ENCODE data around the gene HOXA9. TPM values are rescaled to one million over a fixed set of nuclear protein-coding genes. Genes with fewer than 3 reads are reported as not detected.
A peak's percentile ranks its signal among the peaks of the same experiment; 100 is the strongest.

The HOXA9 gene
- total RNA-seq, 4 donors from 2014 or later: 0.54 to 0.89 TPM; not detected in 2

DNA sequence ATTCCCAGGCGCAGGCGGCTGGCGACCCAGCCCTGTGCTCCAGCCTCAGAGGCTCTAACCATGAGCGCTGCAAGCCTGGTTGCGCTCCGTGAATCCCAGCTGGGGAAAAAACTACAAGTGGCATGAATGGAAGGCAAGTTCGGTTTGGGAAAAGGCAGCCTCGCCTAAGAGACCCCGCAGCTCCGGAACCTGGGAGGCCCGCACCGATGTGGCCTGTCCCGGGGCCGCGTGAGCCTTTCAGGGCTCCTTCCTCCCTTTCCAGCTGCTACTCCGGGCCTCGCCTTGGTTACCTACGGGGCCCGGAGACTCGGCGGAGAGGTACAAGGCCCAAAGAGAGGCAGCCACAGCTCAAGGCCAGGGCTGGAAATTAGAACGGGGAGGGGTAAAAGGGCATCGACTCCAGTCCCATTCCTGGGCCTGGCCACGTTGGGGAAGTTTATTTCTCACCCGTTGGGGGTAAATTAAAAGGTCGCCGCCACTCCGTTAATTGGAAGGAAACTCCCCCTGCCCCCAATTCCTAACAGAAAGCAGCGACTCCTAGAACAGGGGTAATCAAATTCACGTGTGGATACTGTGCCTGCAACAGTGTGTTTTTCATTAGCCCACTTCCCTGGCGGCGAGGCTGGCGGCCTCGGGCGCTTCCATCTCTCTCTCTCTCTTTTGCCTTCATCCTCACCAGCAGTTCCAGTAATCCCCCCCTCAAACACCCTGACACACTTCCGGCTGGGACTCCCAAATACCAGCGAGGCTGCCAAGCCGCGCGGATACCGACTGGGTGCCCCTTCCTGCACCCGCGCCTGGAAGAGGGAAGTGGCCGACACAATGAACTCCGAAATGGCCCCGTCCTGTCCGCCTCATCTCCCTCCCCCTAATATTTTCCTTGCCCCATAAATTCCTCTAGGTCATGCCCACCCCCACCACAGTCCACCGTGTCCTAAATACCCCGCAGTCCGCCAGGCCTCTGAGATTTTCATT is 1.5 kb upstream of the HOXA9 start:
- peaks cover 0 to 3% (median 0%) of the 10 kb centered on the region in 3 donors for H3K9me3 ChIP-seq
- WGBS, 2 donors (ENCODE audit: low coverage in 1 of 2): 11 to 20% methylated on average over 12 to 19 of the region's 50 CpGs
- TF ChIP-seq POLR2A (IDR thresholded peaks at IDR 0.05) (no peak), CTCF (IDR thresholded peaks at IDR 0.05) (no peak), POLR2AphosphoS5 (IDR thresholded peaks at IDR 0.05) (no peak), EP300 (IDR thresholded peaks at IDR 0.05) (no peak)
- no peaks in the 10 kb centered on the region for H3K36me3 ChIP-seq
- H3K4me3 ChIP-seq: peak overlapping the region in 1 of 2 donors; percentile 36
- H3K4me1 ChIP-seq: peaks cover 0 to 40% (median 16%) of the 10 kb centered on the region in 3 donors
- H3K27ac ChIP-seq: no peak overlapping the region
- peaks cover 100% of the 10 kb centered on the region for H3K27me3 ChIP-seq
- ATAC-seq: no peak

DNA sequence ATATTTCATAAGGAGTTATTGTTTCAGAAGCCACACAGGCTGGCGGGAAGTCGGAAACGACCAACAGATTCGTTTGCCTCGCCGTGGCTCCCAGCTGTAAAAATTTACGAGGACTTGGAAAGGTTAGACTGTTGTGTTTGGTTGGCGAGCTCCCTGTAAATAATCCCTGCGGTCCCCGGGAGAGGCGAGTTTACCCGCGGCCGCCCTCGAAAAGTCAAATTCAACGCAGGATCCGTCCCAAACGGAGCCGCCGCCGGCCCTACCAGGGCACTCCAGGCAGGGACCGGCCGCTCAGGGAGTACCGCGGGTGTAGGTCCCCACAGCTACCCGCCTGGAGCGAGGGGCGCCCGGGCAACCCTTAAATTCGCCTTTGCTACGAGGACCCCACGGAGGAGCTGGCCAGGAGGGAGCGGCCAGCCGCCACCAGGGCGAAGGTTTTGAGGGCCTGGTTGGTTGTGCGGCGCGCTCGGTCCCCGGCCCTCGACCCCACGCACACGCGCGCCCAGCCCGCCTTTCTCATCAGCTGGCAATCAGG is 726 bp upstream of the HOXA9 start:
- Histone ChIP-seq H3K4me3 (peak overlapping the region in 1 of 2 donors; percentile 36), H3K4me1 (peaks cover 0 to 46% (median 20%) of the 10 kb centered on the region in 3 donors), H3K9me3 (peaks cover 0 to 3% (median 0%) of the 10 kb centered on the region in 3 donors), H3K27ac (no peak overlapping the region), H3K36me3 (no peaks in the 10 kb centered on the region), H3K27me3 (peaks cover 100% of the 10 kb centered on the region)
- 13 to 16% methylated on average over 7 to 13 of the region's 46 CpGs for WGBS, 2 donors (ENCODE audit: low coverage in 1 of 2)
- TF ChIP-seq EP300 (IDR thresholded peaks at IDR 0.05) (no peak), POLR2AphosphoS5 (IDR thresholded peaks at IDR 0.05) (no peak), POLR2A (IDR thresholded peaks at IDR 0.05) (no peak), CTCF (IDR thresholded peaks at IDR 0.05) (no peak)
- ATAC-seq: no peak

DNA sequence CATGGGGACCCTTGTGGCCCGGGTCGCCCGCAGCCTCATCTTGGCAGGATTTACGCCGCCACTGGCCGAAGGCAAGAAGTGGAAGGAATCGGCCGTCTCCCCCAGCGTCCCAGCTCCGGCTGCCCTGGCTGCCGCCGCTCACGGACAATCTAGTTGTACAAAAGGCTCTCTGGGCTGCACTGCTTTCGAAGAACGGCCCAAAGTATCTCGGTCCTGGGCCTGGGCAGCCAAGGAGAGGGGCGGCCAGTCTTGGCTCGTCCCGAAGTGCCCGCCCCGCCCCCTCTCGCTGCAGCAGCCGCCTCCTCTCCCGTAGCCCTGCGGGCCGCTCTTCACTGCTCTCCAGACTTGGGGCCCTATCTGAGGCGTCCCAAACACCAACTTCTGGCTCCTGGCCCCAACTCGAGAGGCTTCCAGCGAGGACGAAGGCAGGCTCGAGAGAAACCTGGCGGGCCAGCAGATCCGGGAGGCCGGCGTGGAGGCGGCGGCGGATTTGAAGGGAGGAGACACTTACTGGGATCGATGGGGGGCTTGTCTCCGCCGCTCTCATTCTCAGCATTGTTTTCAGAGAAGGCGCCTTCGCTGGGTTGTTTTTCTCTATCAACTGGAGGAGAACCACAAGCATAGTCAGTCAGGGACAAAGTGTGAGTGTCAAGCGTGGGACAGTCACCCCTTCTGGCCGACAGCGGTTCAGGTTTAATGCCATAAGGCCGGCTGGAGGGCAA is 809 bp downstream of the HOXA9 start:
- ATAC-seq: no peak
- peaks cover 0 to 51% (median 23%) of the 10 kb centered on the region in 3 donors for H3K4me1 ChIP-seq
- H3K4me3 ChIP-seq: peak overlapping the region in 1 of 2 donors; percentile 36
- H3K27ac ChIP-seq: no peak overlapping the region
- H3K9me3 ChIP-seq: peaks cover 0 to 3% (median 0%) of the 10 kb centered on the region in 3 donors
- TF ChIP-seq CTCF (IDR thresholded peaks at IDR 0.05) (no peak), EP300 (IDR thresholded peaks at IDR 0.05) (no peak), POLR2A (IDR thresholded peaks at IDR 0.05) (no peak), POLR2AphosphoS5 (IDR thresholded peaks at IDR 0.05) (no peak)
- peaks cover 100% of the 10 kb centered on the region for H3K27me3 ChIP-seq
- H3K36me3 ChIP-seq: no peaks in the 10 kb centered on the region
- 8 to 12% methylated on average over 8 of the region's 47 CpGs for WGBS, 2 donors (ENCODE audit: low coverage in 1 of 2)

DNA sequence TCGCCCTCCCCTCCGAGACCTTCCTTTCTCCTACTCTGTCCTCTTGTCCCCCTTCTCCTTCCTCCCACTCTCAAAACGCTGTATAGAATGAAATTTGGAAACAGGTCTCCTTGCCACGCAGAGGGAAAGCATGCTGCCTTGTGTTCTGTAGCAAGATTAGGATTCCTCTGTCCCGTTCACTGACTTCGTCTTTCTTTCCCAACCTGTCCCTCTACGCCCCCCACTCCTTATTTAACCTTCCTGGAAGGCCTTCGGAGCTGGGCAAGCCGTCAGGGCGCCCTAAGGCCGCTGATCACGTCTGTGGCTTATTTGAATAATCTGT is 1.3 kb downstream of the HOXA9 start:
- H3K4me1 ChIP-seq: peaks cover 0 to 47% (median 23%) of the 10 kb centered on the region in 3 donors
- H3K36me3 ChIP-seq: no peaks in the 10 kb centered on the region
- H3K4me3 ChIP-seq: peak overlapping the region in 1 of 2 donors; percentile 36
- WGBS, 2 donors (ENCODE audit: low coverage in 1 of 2): 44 to 47% methylated on average over 6 to 12 of the region's 12 CpGs
- H3K27ac ChIP-seq: no peak overlapping the region
- TF ChIP-seq POLR2A (IDR thresholded peaks at IDR 0.05) (no peak), CTCF (IDR thresholded peaks at IDR 0.05) (no peak)
- H3K9me3 ChIP-seq: peaks cover 0 to 3% (median 0%) of the 10 kb centered on the region in 3 donors
- no peak for ATAC-seq
- peaks cover 100% of the 10 kb centered on the region for H3K27me3 ChIP-seq
